HepG2 (cell line): ENCODE measurements around the gene ABHD17B. TPM values are rescaled to one million over a fixed set of nuclear protein-coding genes. Genes with fewer than 3 reads are reported as not detected.

Source experiments
- ATAC-seq: fragments of 200-7000 bp; cut with Tn5 transposase; 3 replicates; pipeline ENCODE4 v1.9.1; 2020; ENCODE audit warnings: mild to moderate bottlenecking, moderate library complexity
- BruUV-seq: library from RNA; stranded (reverse); fragments of 400-500 nt; replicated peaks from 2 replicates; lab custom pipeline; 2021; lab: Mats Ljungman, UMichigan
- CTCF ChIA-PET: fragments of 300-600 bp; formaldehyde crosslinking; extraction: SDS; loops from one replicate; lab custom pipeline; 2021; ENCODE audit warnings: low total read pairs, inconsistent platforms, low intra/inter-chr PET ratio; lab: Yijun Ruan, JAX
- POLR2A ChIA-PET: fragments of 350-600 bp; sonication (Branson Sonifier 250); formaldehyde crosslinking; loops from one replicate; lab custom pipeline; 2020; ENCODE audit warnings: antibody characterized with exemption, inconsistent platforms; lab: Yijun Ruan, JAX
- DNase-seq: peaks from one replicate; pipeline ENCODE4 v3.0.0-alpha.2; 2015; ENCODE audit warnings: low spot score
- FAIRE-seq: peaks from 3 replicates; lab custom pipeline; 2011; peaks lifted over from hg19 to GRCh38; lab: Jason Lieb, UNC
- H2AFZ ChIP-seq: one replicate; pipeline ENCODE4 v1.6.1; 2011; ENCODE audit warnings: low read length, inconsistent platforms
- H3K27ac ChIP-seq: fragments of 300-600 bp; 3 replicates; pipeline ENCODE4 v1.8.0; 2011; ENCODE audit warnings: mixed run types, mild to moderate bottlenecking, mixed read lengths, low read length, inconsistent platforms; ENCODE audit not compliant: insufficient read depth; ENCODE audit errors: extremely low read length
- H3K27me3 ChIP-seq, 2 experiments: fragments of 200-600 bp in 1 of 2; 2 replicates in 1 of 2; 3 replicates in 1 of 2; pipeline versions ENCODE4 v1.6.0 to v1.8.0; 2011; ENCODE audit warnings: low read length in 2 of 2, mild to moderate bottlenecking in 2 of 2, moderate library complexity in 2 of 2, inconsistent platforms in 1 of 2; ENCODE audit not compliant: insufficient read depth in 2 of 2, control insufficient read depth in 1 of 2
- H3K36me3 ChIP-seq, 2 experiments: fragments of 200-600 bp in 1 of 2; replicated peaks in 1 of 2; 2 replicates in 1 of 2; 3 replicates in 1 of 2; pipeline versions ENCODE4 v1.5.1 to v1.8.0; 2011; ENCODE audit warnings: low read length in 2 of 2, inconsistent platforms in 1 of 2; ENCODE audit not compliant: insufficient read depth in 2 of 2, control insufficient read depth in 1 of 2
- H3K4me1 ChIP-seq: 2 replicates; pipeline ENCODE4 v1.5.1; 2012; ENCODE audit warnings: low read length, inconsistent platforms; ENCODE audit not compliant: insufficient read depth
- H3K4me2 ChIP-seq: 2 replicates; pipeline ENCODE4 v1.6.0; 2011; ENCODE audit warnings: low read depth, low read length, inconsistent platforms
- H3K4me3 ChIP-seq, 3 experiments: fragments of 200-600 bp in 1 of 3; sonication (generic), shearing (Covaris generic) in 1 of 3; replicated peaks in 1 of 3; 2 replicates each; pipeline ENCODE4 v1.5.1; 2011 to 2016; ENCODE audit warnings: low read length in 3 of 3, inconsistent platforms in 2 of 3, low read depth in 2 of 3, mild to moderate bottlenecking in 2 of 3, control low read depth in 1 of 3, mixed read lengths in 1 of 3; ENCODE audit not compliant: insufficient read depth in 1 of 3
- H3K79me2 ChIP-seq: one replicate; pipeline ENCODE4 v1.6.1; 2011; ENCODE audit warnings: low read length, inconsistent platforms; ENCODE audit not compliant: insufficient read depth
- H3K9ac ChIP-seq: 2 replicates; pipeline ENCODE4 v1.6.0; 2011; ENCODE audit warnings: mild to moderate bottlenecking, low read depth, low read length, inconsistent platforms; ENCODE audit not compliant: insufficient read depth
- H3K9me3 ChIP-seq: 2 replicates; pipeline ENCODE4 v1.5.1; 2012; ENCODE audit warnings: mild to moderate bottlenecking, low read length
- H4K20me1 ChIP-seq: 2 replicates; pipeline ENCODE4 v1.6.0; 2011; ENCODE audit warnings: inconsistent platforms, mild to moderate bottlenecking, low read length, moderate library complexity; ENCODE audit not compliant: insufficient read depth
- BRD4 ChIP-seq: sonication (generic); formaldehyde crosslinking; IDR thresholded peaks from 2 replicates; pipeline ENCODE4 v1.4.0; 2020; ENCODE audit warnings: missing genetic modification reagents
- EEA1 ChIP-seq: sonication (generic); formaldehyde crosslinking; IDR thresholded peaks from 2 replicates; pipeline ENCODE4 v1.5.1; 2020; ENCODE audit warnings: mild to moderate bottlenecking, missing genetic modification reagents, borderline replicate concordance
- GATA4 ChIP-seq: sonication (generic); IDR thresholded peaks from 2 replicates; pipeline ENCODE4 v1.6.1; 2016; ENCODE audit warnings: antibody characterized with exemption, low read depth, borderline replicate concordance
- JUND ChIP-seq: sonication (generic); formaldehyde crosslinking; IDR thresholded peaks from 2 replicates; pipeline ENCODE4 v1.8.0; 2022; ENCODE audit warnings: mild to moderate bottlenecking, missing genetic modification reagents
- MXD4 ChIP-seq: IDR thresholded peaks from 2 replicates; pipeline ENCODE4 v1.6.1; 2016; ENCODE audit warnings: mild to moderate bottlenecking, missing biosample characterization, missing genetic modification reagents
- TRIM24 ChIP-seq: sonication (generic); formaldehyde crosslinking; IDR thresholded peaks from 2 replicates; pipeline ENCODE4 v1.8.0; 2022; ENCODE audit warnings: mild to moderate bottlenecking, missing genetic modification reagents
- ZBTB37 ChIP-seq: sonication (generic); formaldehyde crosslinking; IDR thresholded peaks from 2 replicates; pipeline ENCODE4 v1.4.0; 2020; ENCODE audit warnings: mild to moderate bottlenecking, missing genetic modification reagents
- ZFP41 ChIP-seq: sonication (generic); formaldehyde crosslinking; IDR thresholded peaks from 2 replicates; pipeline ENCODE4 v1.4.0; 2020; ENCODE audit warnings: mild to moderate bottlenecking, missing genetic modification reagents, borderline replicate concordance
- ZNF431 ChIP-seq: sonication (generic); formaldehyde crosslinking; IDR thresholded peaks from 2 replicates; pipeline ENCODE4 v1.9.0; 2022; ENCODE audit warnings: missing genetic modification reagents, low read depth, mild to moderate bottlenecking, borderline replicate concordance
- ZNF503 ChIP-seq: sonication (generic); formaldehyde crosslinking; IDR thresholded peaks from 2 replicates; pipeline ENCODE4 v1.4.0; 2020; ENCODE audit warnings: missing genetic modification reagents
- WGBS: methylation state at CpG from one replicate; pipeline ENCODE4 v1.1.6; 2017; ENCODE audit warnings: low lambda C conversion rate; 5-methylcytosine and 5-hydroxymethylcytosine counted together
- in situ Hi-C: cut with HindIII; loops from 2 replicates; pipeline ENCODE4 v1.10.0; 2017; ENCODE audit warnings: low pct_unique_long_range_greater_than_20kb; ENCODE audit not compliant: extremely low pct_ligation_motif_present
- intact Hi-C: fragments of 100-400 bp; cut with micrococcal nuclease; formaldehyde crosslinking; loops from one replicate; pipeline ENCODE4 v1.10.0; 2022; ENCODE audit not compliant: unreplicated experiment
- polyA plus RNA-seq, 8 experiments: library from polyadenylated mRNA; depleted of rRNA in 3 of 8; stranded (reverse) in 7 of 8; unstranded in 1 of 8; fragments of >200 nt; fragmentation: Illumina TruSeq in 4 of 8; extraction: Trizol in 4 of 8; gene quantifications; 2 replicates each; pipeline versions ENCODE4 v1.2.1 to v1.2.3, GENCODE V29; 2011 to 2016; ENCODE audit warnings: low read depth in 4 of 8, missing spikeins in 1 of 8, mixed read lengths in 1 of 8; ENCODE audit not compliant: insufficient read depth in 1 of 8
- total RNA-seq, 5 experiments: library from RNA; depleted of rRNA; stranded (reverse); fragments of >200 nt; fragmentation: Illumina TruSeq; extraction: Trizol; gene quantifications; 2 replicates each; pipeline ENCODE4 v1.2.3, GENCODE V29; 2016; ENCODE audit warnings: low read depth in 1 of 5
- TF ChIP-seq, protein P1 (sequence below): sonication (generic); formaldehyde crosslinking; IDR thresholded peaks from 2 replicates; pipeline ENCODE4 v1.8.1; 2023; ENCODE audit warnings: mild to moderate bottlenecking, inconsistent platforms, moderate library complexity, missing genetic modification reagents, borderline replicate concordance
- TF ChIP-seq, protein P2 (sequence below): sonication (generic); formaldehyde crosslinking; IDR thresholded peaks from 2 replicates; pipeline ENCODE4 v1.5.0; 2020; ENCODE audit warnings: mild to moderate bottlenecking, missing genetic modification reagents

Gene ABHD17B
- total and polyA plus RNA-seq, 2 of the 13 experiments (the other 11 are each of a cell fraction or from before 2014, with no cell fraction given): 11.3 to 22.0 TPM

- Histone ChIP-seq H2AFZ (no peak overlapping the region), H3K36me3 (0 out of 5 replicates have a peak, but pooled peaks cover 0 to 3% of the 10 kb centered on the region in 2 experiments), H3K4me1 (no peaks in the 10 kb centered on the region), H3K9ac (no peak overlapping the region), H3K27me3 (no peaks in the 10 kb centered on the region), H3K9me3 (no peaks in the 10 kb centered on the region), H3K4me3 (no peak overlapping the region), H3K4me2 (no peak overlapping the region), H3K27ac (no peak overlapping the region), H4K20me1 (0 out of 2 replicates have a peak, but pooled peaks cover 2% of the 10 kb centered on the region), H3K79me2 (peaks cover 14% of the 10 kb centered on the region)
- in situ Hi-C loops: no loop called here
- TF ChIP-seq, protein P1, sequence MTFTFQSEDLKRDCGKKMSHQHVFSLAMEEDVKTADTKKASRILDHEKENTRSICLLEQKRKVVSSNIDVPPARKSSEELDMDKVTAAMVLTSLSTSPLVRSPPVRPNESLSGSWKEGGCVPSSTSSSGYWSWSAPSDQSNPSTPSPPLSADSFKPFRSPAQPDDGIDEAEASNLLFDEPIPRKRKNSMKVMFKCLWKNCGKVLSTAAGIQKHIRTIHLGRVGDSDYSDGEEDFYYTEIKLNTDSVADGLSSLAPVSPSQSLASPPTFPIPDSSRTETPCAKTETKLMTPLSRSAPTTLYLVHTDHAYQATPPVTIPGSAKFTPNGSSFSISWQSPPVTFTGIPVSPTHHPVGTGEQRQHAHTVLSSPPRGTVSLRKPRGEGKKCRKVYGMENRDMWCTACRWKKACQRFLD (CRISPR knock-in tag): no peak
- TF ChIP-seq BRD4 (CRISPR knock-in tag) (no peak), ZBTB37 (CRISPR knock-in tag) (no peak), TRIM24 (CRISPR knock-in tag) (no peak), ZFP41 (no peak), ZNF503 (no peak), GATA4 (no peak), EEA1 (no peak), ZNF431 (no peak), MXD4 (CRISPR knock-in tag) (no peak), JUND (no peak)
- TF ChIP-seq, protein P2, sequence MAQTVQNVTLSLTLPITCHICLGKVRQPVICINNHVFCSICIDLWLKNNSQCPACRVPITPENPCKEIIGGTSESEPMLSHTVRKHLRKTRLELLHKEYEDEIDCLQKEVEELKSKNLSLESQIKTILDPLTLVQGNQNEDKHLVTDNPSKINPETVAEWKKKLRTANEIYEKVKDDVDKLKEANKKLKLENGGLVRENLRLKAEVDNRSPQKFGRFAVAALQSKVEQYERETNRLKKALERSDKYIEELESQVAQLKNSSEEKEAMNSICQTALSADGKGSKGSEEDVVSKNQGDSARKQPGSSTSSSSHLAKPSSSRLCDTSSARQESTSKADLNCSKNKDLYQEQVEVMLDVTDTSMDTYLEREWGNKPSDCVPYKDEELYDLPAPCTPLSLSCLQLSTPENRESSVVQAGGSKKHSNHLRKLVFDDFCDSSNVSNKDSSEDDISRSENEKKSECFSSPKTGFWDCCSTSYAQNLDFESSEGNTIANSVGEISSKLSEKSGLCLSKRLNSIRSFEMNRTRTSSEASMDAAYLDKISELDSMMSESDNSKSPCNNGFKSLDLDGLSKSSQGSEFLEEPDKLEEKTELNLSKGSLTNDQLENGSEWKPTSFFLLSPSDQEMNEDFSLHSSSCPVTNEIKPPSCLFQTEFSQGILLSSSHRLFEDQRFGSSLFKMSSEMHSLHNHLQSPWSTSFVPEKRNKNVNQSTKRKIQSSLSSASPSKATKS (CRISPR knock-in tag): no peak
- POLR2A ChIA-PET: interaction anchor here (1.0 kb wide), 1 partner anchor 26 kb away, joined by 4 read pairs; the partner anchor contains the start of genes ABHD17B and C9orf85
- CTCF ChIA-PET: no interaction called here
- intact Hi-C loops: no loop called here
- ATAC-seq (no peak), FAIRE-seq (no peak), DNase-seq (no peak)
- BruUV-seq: no TSS peak
- 92% methylated on average over 4 of the region's 4 CpGs for WGBS
These were observed 26.2 kb upstream of the ABHD17B start for GRCh38 chr9:71937070-71937625.
